ENCODE data around the gene MLLT11. TPM values are rescaled to one million over a fixed set of nuclear protein-coding genes. Genes with fewer than 3 reads are reported as not detected.
"Not testable (repeated sequence)": the region's sequence is repeated elsewhere in the genome, so short reads cannot be mapped to it uniquely, and the experiment has no call there.

The MLLT11 gene
- total and polyA plus RNA-seq, 7 donors = 1.2 to 35.8 (median 4.0) TPM

DNA sequence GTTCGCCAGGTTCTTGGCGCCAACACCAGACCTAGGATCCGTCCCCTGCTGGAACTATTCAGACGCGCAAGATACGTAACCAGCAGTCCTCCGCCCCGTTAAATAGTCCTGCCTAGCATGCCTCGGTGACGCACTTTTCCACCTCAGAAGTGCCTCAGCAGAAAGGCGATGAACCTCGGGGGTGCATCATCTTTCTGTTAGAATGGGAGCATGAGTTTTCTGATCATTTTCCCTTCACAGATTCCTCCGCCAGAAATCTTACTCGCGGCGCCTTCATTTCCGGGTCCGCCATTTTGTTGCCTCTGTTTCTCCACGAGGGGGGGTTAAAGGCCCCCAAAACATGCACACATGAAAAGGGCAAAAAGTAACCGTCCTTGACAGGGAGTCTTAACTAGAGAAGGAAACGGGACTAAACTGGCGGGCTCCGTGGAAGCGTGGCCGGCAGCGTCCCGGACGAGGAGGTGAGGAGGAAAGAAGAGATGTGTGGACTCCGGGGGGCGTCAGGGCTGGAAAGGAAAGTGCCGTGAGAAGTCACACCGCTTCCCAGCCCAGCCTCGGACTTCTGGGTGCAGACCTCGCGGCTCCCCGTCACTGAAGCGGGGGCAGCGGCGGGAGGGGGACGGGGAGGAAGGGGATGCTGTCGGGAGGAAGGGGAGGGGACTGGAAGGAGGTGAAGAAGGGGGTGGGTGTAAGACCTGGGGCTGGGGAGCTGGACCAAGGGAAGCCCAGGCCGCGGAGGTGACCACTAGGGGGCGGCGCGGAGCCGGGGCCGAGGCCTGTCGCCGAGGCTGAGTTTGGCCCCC, 10.5 kb downstream of the MLLT11 start, which contains the start of gene GABPB2:
Gene GABPB2 (plus strand): TSS at position 288 of the 803 bp plus-strand sequence. CDS start 17,429 bp downstream, outside the sequence.
- ATAC-seq = peak; percentile 91 to 94 (median 92)
- Histone ChIP-seq H3K27ac (peak within 1 kb of the TSS; percentile 99), H3K36me3 (ENCODE audit: insufficient read depth in 1 of 2, low read depth in 1 of 2) (peaks cover 0 to 20% of the 10 kb centered on the region in 2 donors), H3K9me3 (no peaks in the 10 kb centered on the region), H3K4me1 (peaks cover 18% of the 10 kb centered on the region), H3K27me3 (ENCODE audit: insufficient read depth in 3 of 3, low read length in 2 of 3) (no peaks in the 10 kb centered on the region), H3K4me3 (peak within 1 kb of the TSS; percentile 75)
- 0 to 1% (median 1%) methylated on average over 48 to 50 of the region's 50 CpGs for WGBS, 3 donors
- TF ChIP-seq, protein P1, sequence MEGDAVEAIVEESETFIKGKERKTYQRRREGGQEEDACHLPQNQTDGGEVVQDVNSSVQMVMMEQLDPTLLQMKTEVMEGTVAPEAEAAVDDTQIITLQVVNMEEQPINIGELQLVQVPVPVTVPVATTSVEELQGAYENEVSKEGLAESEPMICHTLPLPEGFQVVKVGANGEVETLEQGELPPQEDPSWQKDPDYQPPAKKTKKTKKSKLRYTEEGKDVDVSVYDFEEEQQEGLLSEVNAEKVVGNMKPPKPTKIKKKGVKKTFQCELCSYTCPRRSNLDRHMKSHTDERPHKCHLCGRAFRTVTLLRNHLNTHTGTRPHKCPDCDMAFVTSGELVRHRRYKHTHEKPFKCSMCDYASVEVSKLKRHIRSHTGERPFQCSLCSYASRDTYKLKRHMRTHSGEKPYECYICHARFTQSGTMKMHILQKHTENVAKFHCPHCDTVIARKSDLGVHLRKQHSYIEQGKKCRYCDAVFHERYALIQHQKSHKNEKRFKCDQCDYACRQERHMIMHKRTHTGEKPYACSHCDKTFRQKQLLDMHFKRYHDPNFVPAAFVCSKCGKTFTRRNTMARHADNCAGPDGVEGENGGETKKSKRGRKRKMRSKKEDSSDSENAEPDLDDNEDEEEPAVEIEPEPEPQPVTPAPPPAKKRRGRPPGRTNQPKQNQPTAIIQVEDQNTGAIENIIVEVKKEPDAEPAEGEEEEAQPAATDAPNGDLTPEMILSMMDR (IDR thresholded peaks at IDR 0.05) = peak; percentile 92
- intact Hi-C loops (cut with DNase I) = loop anchor here in 1 of 2 donors (5.0 kb wide), 1 partner anchor 57 kb away; no protein-coding TSS in a partner anchor
- peak; percentile 93 to 96 for DNase-seq

DNA sequence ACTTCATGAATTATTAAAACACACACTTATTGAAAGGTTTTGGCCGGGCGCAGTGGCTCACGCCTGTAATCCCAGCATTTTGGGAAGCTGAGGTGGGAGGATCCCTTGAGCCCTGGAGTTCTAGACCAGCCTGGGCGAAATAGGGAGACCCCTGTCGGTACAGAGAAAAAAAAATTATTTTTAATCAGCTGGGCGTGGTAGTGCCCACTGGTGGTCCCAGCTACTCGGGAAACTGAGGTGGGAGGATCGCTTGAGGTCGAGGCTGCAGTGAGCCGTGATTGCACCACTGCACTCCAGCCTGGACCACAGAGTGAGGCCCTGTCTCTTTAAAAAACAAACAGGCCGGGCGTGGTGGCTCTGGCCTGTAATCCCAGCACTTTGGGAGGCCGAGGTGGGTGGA, 12.0 kb downstream of the MLLT11 start:
- no peak for ATAC-seq
- WGBS, 3 donors = 80 to 86% (median 82%) methylated on average over 13 of the region's 13 CpGs
- intact Hi-C loops (cut with DNase I) = loop anchor here in 1 of 2 donors (5.0 kb wide), 1 partner anchor 55 kb away; no protein-coding TSS in a partner anchor

DNA sequence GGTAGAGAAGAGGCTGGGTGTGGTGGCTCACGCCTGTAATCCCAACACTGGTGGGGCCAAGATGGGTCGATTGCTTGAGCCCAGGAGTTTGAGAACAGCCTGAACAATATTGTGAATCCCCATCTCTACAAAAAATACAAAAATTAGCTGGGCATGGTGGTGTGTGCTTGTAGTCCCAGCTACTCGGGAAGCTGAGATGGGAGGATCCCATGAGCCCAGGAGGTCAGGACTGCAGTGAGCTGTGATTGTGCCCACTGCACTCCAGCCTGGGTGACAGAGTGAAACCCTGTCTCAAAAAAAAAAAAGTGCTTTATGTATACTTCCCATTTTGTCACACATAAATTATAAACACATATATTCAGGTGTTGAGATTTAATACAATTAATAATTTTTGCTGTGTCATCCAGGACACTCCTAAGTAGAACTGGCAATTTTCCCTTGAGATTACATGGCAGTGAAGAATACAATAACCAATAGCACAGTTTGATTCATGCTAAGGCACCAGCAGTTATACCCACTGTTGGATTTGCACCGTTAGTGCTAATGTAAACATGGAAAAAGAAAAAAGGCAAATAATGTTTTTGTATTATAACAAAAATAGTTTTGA, 25.9 kb downstream of the MLLT11 start:
- ATAC-seq = no peak

More for the DNA sequence above, 12.0 kb downstream of the MLLT11 start:
- no peak for DNase-seq
- peak overlapping the region; percentile 75 for H3K4me3 ChIP-seq
- H3K27ac ChIP-seq = peak overlapping the region; percentile 99
- H3K9me3 ChIP-seq = no peaks in the 10 kb centered on the region
- TF ChIP-seq, protein P1 (IDR thresholded peaks at IDR 0.05) = no peak
- H3K36me3 ChIP-seq (ENCODE audit: insufficient read depth in 1 of 2, low read depth in 1 of 2) = peaks cover 0 to 25% of the 10 kb centered on the region in 2 donors
- no peaks in the 10 kb centered on the region for H3K27me3 ChIP-seq (ENCODE audit: insufficient read depth in 3 of 3, low read length in 2 of 3)
- H3K4me1 ChIP-seq = peaks cover 18% of the 10 kb centered on the region

DNA sequence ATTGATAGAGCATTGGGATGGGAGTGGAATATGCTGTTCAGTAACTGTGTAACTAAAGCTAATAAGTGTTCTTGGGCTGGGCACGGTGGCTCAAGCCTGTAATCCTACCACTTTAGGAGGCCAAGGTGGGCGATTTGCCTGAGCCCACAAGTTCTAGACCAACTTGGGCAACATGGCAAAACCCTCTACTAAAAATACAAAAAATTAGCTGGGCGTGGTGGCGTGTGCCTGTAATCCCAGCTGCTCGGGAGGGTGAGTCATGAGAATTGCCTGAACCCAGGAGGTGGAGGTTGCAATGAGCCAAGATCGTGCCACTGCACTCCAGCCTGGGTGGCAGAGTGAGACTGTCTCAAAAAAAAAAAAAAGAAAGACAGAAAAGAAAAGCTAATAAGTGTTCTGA, 37.2 kb downstream of the MLLT11 start:
- not testable (repeated sequence) for H3K9me3 ChIP-seq; H3K4me1 ChIP-seq; H3K27me3 ChIP-seq (ENCODE audit: insufficient read depth in 3 of 3, low read length in 2 of 3); H3K27ac ChIP-seq; H3K4me3 ChIP-seq
- ATAC-seq (peak in 2 of 4 donors; percentile 19 to 29), DNase-seq (peak in 1 of 2 donors; percentile 26)
- 51 to 84% (median 65%) methylated on average over 6 of the region's 6 CpGs for WGBS, 3 donors
- peaks cover 0 to 26% of the 10 kb centered on the region in 2 donors for H3K36me3 ChIP-seq (ENCODE audit: insufficient read depth in 1 of 2, low read depth in 1 of 2)
- intact Hi-C loops (cut with DNase I) = loop anchor here (10.0 kb wide), 1 partner anchor 147 kb away; no protein-coding TSS in a partner anchor

More for the DNA sequence above, 25.9 kb downstream of the MLLT11 start:
- H3K4me1 ChIP-seq = no peaks in the 10 kb centered on the region
- peak in 1 of 2 donors; percentile 15 for DNase-seq
- TF ChIP-seq, protein P1 (IDR thresholded peaks at IDR 0.05) = no peak
- 75 to 81% (median 79%) methylated on average over 4 of the region's 4 CpGs for WGBS, 3 donors
- H3K9me3 ChIP-seq = no peaks in the 10 kb centered on the region
- intact Hi-C loops (cut with DNase I) = no loop called here
- no peak overlapping the region for H3K4me3 ChIP-seq
- peaks cover 0 to 20% of the 10 kb centered on the region in 2 donors for H3K36me3 ChIP-seq (ENCODE audit: insufficient read depth in 1 of 2, low read depth in 1 of 2)
- no peaks in the 10 kb centered on the region for H3K27me3 ChIP-seq (ENCODE audit: insufficient read depth in 3 of 3, low read length in 2 of 3)
- H3K27ac ChIP-seq = no peak overlapping the region

DNA sequence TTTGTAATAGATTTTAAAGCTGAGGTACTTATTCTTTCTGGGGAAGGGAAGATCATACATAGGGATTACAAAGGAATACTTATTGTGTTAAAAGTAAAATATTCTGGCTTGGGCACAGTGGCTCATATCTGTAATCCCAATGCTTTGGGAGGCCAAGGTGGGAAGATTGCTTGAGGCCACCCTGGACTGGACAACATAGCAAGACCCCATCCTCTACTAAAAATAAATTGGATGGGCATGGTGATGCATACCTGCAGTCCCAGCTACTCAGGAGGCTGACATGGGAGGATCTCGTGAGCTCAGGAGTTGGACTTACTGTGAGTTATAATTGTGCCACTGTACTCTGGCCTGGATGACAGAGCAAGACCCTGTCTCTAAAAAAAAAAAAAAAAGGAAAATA, 37.9 kb downstream of the MLLT11 start:
- H3K4me3 ChIP-seq = no peak overlapping the region
- H3K27ac ChIP-seq = no peak overlapping the region
- H3K9me3 ChIP-seq = no peaks in the 10 kb centered on the region
- H3K4me1 ChIP-seq = no peaks in the 10 kb centered on the region
- ATAC-seq (no peak), DNase-seq (peak in 1 of 2 donors; percentile 4)
- 88 to 98% (median 93%) methylated on average over 1 of the region's 1 CpG for WGBS, 3 donors
- peaks cover 0 to 31% of the 10 kb centered on the region in 2 donors for H3K36me3 ChIP-seq (ENCODE audit: insufficient read depth in 1 of 2, low read depth in 1 of 2)
- H3K27me3 ChIP-seq (ENCODE audit: insufficient read depth in 3 of 3, low read length in 2 of 3) = no peaks in the 10 kb centered on the region
- TF ChIP-seq, protein P1 (IDR thresholded peaks at IDR 0.05) = no peak
- intact Hi-C loops (cut with DNase I) = loop anchor here (10.0 kb wide), 1 partner anchor 147 kb away; no protein-coding TSS in a partner anchor
